ENCODE measurements around the gene UBTD1.

Gene UBTD1

DNA sequence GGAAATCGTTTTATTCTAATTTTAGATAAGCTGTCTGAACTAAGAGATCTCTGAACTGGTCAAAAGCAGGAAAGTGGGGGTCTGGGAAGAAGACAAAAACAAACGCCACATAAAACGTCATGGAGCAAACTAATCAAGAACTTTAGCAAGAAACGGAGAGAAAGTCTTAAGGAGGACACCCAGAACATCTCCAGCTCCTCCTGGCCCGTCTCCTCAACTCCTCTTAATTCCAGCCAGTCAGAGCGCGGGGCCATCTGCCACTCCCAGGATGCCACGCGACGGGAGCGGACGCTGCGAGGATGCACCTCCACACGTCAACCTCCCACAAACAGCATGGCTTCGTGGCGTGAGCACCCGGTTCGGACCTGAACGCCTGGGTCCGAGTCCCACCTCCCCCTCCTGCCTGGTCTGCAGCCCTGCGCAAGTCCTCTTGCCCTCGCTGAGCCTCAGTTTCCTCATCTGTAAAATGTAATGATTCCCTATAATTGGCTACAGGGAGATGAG lies 1.1 kb upstream of the UBTD1 start:
- Histone ChIP-seq H3K9me3 (ENCODE audit: insufficient read depth, low read depth, low read length) (no peaks in the 10 kb centered on the region), H3K79me2 (ENCODE audit: control insufficient read depth, insufficient read depth, low read length, poor library complexity) (peaks cover 17% of the 10 kb centered on the region), H3K23ac (ENCODE audit: low read length) (no peak overlapping the region), H3K27me3 (ENCODE audit: insufficient read depth, low read length) (peaks cover 6% of the 10 kb centered on the region), H3K4me3 (ENCODE audit: low read depth, low read length) (peak overlapping the region; percentile 99), H3K4me1 (ENCODE audit: control insufficient read depth in 1 of 2, insufficient read depth in 2 of 2, low read length in 2 of 2) (peaks cover 10 to 11% of the 10 kb centered on the region in 2 experiments), H2BK120ac (ENCODE audit: insufficient read depth, low read length, poor library complexity) (peak overlapping the region; percentile 78), H3K18ac (ENCODE audit: low read length) (peak overlapping the region; percentile 89), H3K27ac (ENCODE audit: low read depth, low read length) (peak overlapping the region; percentile 76), H3K4me2 (ENCODE audit: low read length) (peak overlapping the region; percentile 85), H2BK12ac (ENCODE audit: low read length) (peak overlapping the region; percentile 25), H3K4ac (ENCODE audit: low read depth, low read length) (peak overlapping the region; percentile 80), H2AFZ (ENCODE audit: insufficient read depth, low read length, poor library complexity) (peak overlapping the region; percentile 82), H3K36me3 (ENCODE audit: control insufficient read depth in 1 of 2, insufficient read depth in 2 of 2, low read length in 2 of 2) (peaks cover 2 to 8% of the 10 kb centered on the region in 2 experiments), H4K12ac (ENCODE audit: low read depth, low read length) (peak overlapping the region; percentile 86), H2AK5ac (ENCODE audit: low read length) (peak overlapping the region; percentile 78), H3K79me1 (ENCODE audit: low read length) (peaks cover 14% of the 10 kb centered on the region), H2BK5ac (ENCODE audit: low read depth, low read length, poor library complexity) (peak overlapping the region; percentile 55), H4K91ac (ENCODE audit: low read depth, low read length) (peak overlapping the region; percentile 93), H4K8ac (ENCODE audit: low read depth, low read length) (peak overlapping the region; percentile 92), H3K9ac (ENCODE audit: low read length) (peak overlapping the region; percentile 99), H3K14ac (ENCODE audit: low read length) (peak overlapping the region; percentile 97)
- peak; percentile 51 to 78 for DNase-seq
- WGBS (ENCODE audit: extremely low coverage, insufficient coverage, insufficient read length): no CpG with 5 or more reads among the region's 22 CpGs

DNA sequence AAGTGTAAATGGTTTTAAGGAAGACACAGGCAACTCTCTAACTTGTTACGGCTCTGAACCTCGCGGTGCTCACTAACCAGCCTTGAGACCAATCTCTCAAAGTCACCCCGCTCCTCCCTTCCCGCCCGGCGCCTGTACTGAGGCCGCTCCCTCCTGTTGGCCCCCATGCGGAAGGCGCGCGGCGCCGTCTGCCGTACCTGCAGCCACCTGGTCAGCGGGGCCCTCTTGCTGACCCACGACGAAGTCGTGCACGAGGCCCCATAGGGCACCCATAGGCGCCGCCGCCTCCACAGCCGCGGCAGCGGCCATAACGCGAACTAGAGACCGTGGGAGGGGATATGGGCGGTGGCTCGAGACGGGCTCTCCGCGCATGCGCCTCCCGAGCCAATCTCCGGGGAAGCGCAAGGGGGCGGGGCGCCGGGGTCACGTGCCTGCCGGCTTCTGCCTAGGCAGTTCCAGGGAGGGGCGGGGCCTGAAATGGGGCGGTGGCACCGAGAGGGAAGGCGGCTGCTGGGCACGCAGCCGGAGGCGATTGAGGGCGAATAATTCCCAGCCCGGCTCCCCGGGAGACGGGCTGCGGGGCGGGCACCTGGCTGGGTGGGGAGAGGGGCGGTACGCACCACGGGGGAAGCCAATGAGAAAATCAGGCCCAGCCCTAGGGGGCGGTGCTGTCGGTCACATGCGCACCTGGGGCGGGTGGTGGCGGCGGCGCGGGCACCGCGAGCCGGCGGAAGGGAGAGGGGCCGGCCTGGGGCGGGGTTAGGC lies 466 bp upstream of the UBTD1 start, which contains the start of gene MMS19:
Gene MMS19, minus strand, starts transcription at position 347 of the 765 bp plus-strand sequence. Its CDS starts 38 bp downstream, at position 309.
- Histone ChIP-seq H3K27ac (ENCODE audit: low read depth, low read length) (peak within 1 kb of the TSS; percentile 89), H3K79me2 (ENCODE audit: control insufficient read depth, insufficient read depth, low read length, poor library complexity) (peaks cover 17% of the 10 kb centered on the region), H3K4me1 (ENCODE audit: control insufficient read depth in 1 of 2, insufficient read depth in 2 of 2, low read length in 2 of 2) (peaks cover 10 to 11% of the 10 kb centered on the region in 2 experiments), H3K18ac (ENCODE audit: low read length) (peak within 1 kb of the TSS; percentile 95), H2BK5ac (ENCODE audit: low read depth, low read length, poor library complexity) (peak within 1 kb of the TSS; percentile 78), H3K9ac (ENCODE audit: low read length) (peak within 1 kb of the TSS; percentile 99), H2AK5ac (ENCODE audit: low read length) (peak within 1 kb of the TSS; percentile 78), H3K4me3 (ENCODE audit: low read depth, low read length) (peak within 1 kb of the TSS; percentile 99), H4K8ac (ENCODE audit: low read depth, low read length) (peak within 1 kb of the TSS; percentile 92), H3K23ac (ENCODE audit: low read length) (no peak within 1 kb of the TSS), H4K12ac (ENCODE audit: low read depth, low read length) (peak within 1 kb of the TSS; percentile 86), H2BK120ac (ENCODE audit: insufficient read depth, low read length, poor library complexity) (peak within 1 kb of the TSS; percentile 78), H3K14ac (ENCODE audit: low read length) (peak within 1 kb of the TSS; percentile 97), H2AFZ (ENCODE audit: insufficient read depth, low read length, poor library complexity) (peak within 1 kb of the TSS; percentile 93), H3K36me3 (ENCODE audit: control insufficient read depth in 1 of 2, insufficient read depth in 2 of 2, low read length in 2 of 2) (peaks cover under 1 to 3% of the 10 kb centered on the region in 2 experiments), H3K79me1 (ENCODE audit: low read length) (peaks cover 14% of the 10 kb centered on the region), H4K91ac (ENCODE audit: low read depth, low read length) (peak within 1 kb of the TSS; percentile 93), H3K4me2 (ENCODE audit: low read length) (peak within 1 kb of the TSS; percentile 87), H3K27me3 (ENCODE audit: insufficient read depth, low read length) (peaks cover 6% of the 10 kb centered on the region), H2BK12ac (ENCODE audit: low read length) (peak within 1 kb of the TSS; percentile 25), H3K9me3 (ENCODE audit: insufficient read depth, low read depth, low read length) (no peaks in the 10 kb centered on the region), H3K4ac (ENCODE audit: low read depth, low read length) (peak within 1 kb of the TSS; percentile 80)
- WGBS (ENCODE audit: extremely low coverage, insufficient coverage, insufficient read length): no CpG with 5 or more reads among the region's 73 CpGs
- DNase-seq: peak; percentile 99 to 100

DNA sequence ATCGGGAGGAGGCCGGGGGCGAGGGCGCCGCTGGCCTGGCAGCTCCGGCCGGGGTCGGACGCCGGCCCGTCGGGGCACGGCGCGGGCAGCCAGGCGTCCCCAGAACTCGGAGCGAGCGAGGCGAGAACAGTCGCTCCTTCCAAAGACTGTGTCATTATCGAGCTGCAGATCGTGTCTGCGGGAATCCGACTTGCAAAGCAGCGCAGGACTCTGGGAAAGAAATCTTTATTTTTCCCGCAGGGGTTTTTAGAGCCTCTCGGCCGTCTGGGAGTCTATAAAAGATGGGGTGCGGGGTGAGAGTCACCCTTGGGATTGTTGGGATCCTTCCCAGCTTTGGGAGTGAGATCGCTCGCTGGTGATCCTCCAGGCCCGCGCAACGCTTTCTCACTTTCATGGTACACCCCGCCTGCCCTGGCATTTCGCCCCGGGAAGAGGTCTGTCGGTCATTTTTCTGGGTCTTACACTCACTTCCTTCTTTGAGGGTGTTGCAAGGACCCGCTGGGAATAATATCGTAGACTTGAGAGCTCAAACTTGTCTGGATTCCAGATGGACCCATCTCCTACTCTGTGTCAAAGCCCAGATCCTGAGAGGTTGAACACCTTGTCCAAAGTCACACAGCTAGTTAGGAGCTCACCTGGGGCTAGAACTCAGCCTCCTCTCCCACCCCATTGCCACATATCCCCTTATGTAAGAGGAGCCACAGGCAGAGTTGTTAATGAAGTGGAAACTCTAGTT lies 1.0 kb downstream of the UBTD1 start:
- H3K9ac ChIP-seq (ENCODE audit: low read length): peak overlapping the region; percentile 70
- WGBS (ENCODE audit: extremely low coverage, insufficient coverage, insufficient read length): no CpG with 5 or more reads among the region's 41 CpGs
- H3K9me3 ChIP-seq (ENCODE audit: insufficient read depth, low read depth, low read length): peaks cover 2% of the 10 kb centered on the region
- H3K4me2 ChIP-seq (ENCODE audit: low read length): peak overlapping the region; percentile 87
- H2AFZ ChIP-seq (ENCODE audit: insufficient read depth, low read length, poor library complexity): peak overlapping the region; percentile 93
- no peak overlapping the region for H2BK5ac ChIP-seq (ENCODE audit: low read depth, low read length, poor library complexity)
- no peak overlapping the region for H3K27ac ChIP-seq (ENCODE audit: low read depth, low read length)
- H3K36me3 ChIP-seq (ENCODE audit: control insufficient read depth in 1 of 2, insufficient read depth in 2 of 2, low read length in 2 of 2): peaks cover 0 to 2% of the 10 kb centered on the region in 2 experiments
- no peak overlapping the region for H4K91ac ChIP-seq (ENCODE audit: low read depth, low read length)
- peak; percentile 20 to 49 for DNase-seq
- H3K4ac ChIP-seq (ENCODE audit: low read depth, low read length): no peak overlapping the region
- no peak overlapping the region for H2BK12ac ChIP-seq (ENCODE audit: low read length)
- peaks cover 6% of the 10 kb centered on the region for H3K27me3 ChIP-seq (ENCODE audit: insufficient read depth, low read length)
- H3K4me1 ChIP-seq (ENCODE audit: control insufficient read depth in 1 of 2, insufficient read depth in 2 of 2, low read length in 2 of 2): peaks cover 10 to 11% of the 10 kb centered on the region in 2 experiments
- peak overlapping the region; percentile 44 for H3K23ac ChIP-seq (ENCODE audit: low read length)
- H3K18ac ChIP-seq (ENCODE audit: low read length): peak overlapping the region; percentile 95
- peak overlapping the region; percentile 84 for H3K4me3 ChIP-seq (ENCODE audit: low read depth, low read length)
- peaks cover 14% of the 10 kb centered on the region for H3K79me2 ChIP-seq (ENCODE audit: control insufficient read depth, insufficient read depth, low read length, poor library complexity)
- H2BK120ac ChIP-seq (ENCODE audit: insufficient read depth, low read length, poor library complexity): peak overlapping the region; percentile 56
- H3K79me1 ChIP-seq (ENCODE audit: low read length): peaks cover 14% of the 10 kb centered on the region
- no peak overlapping the region for H2AK5ac ChIP-seq (ENCODE audit: low read length)
- H4K8ac ChIP-seq (ENCODE audit: low read depth, low read length): peak overlapping the region; percentile 25
- no peak overlapping the region for H4K12ac ChIP-seq (ENCODE audit: low read depth, low read length)
- H3K14ac ChIP-seq (ENCODE audit: low read length): peak overlapping the region; percentile 73

DNA sequence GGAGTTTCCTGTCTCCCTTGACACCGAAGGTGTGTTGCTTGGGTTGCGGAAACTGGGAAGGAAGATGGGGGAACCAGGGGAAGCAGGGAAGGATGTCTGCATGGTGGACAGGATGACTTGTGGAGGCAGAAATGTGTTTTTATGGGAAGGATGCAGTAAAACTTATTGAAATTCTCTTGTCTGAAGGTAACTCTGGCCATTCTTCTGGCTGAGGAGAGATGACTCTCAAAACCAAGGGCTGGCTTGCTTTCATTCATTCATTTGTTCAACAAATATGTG lies 1.5 kb downstream of the UBTD1 start:
- Histone ChIP-seq H4K8ac (ENCODE audit: low read depth, low read length) (no peak overlapping the region), H3K27ac (ENCODE audit: low read depth, low read length) (no peak overlapping the region), H3K18ac (ENCODE audit: low read length) (no peak overlapping the region), H3K4me2 (ENCODE audit: low read length) (peak overlapping the region; percentile 87), H2AFZ (ENCODE audit: insufficient read depth, low read length, poor library complexity) (no peak overlapping the region), H3K79me1 (ENCODE audit: low read length) (peaks cover 14% of the 10 kb centered on the region), H3K4ac (ENCODE audit: low read depth, low read length) (no peak overlapping the region), H3K9me3 (ENCODE audit: insufficient read depth, low read depth, low read length) (peaks cover 2% of the 10 kb centered on the region), H3K36me3 (ENCODE audit: control insufficient read depth in 1 of 2, insufficient read depth in 2 of 2, low read length in 2 of 2) (peaks cover 0 to 2% of the 10 kb centered on the region in 2 experiments), H3K23ac (ENCODE audit: low read length) (peak overlapping the region; percentile 44), H3K4me3 (ENCODE audit: low read depth, low read length) (peak overlapping the region; percentile 7), H3K4me1 (ENCODE audit: control insufficient read depth in 1 of 2, insufficient read depth in 2 of 2, low read length in 2 of 2) (peaks cover 5 to 6% of the 10 kb centered on the region in 2 experiments), H4K91ac (ENCODE audit: low read depth, low read length) (no peak overlapping the region), H4K12ac (ENCODE audit: low read depth, low read length) (no peak overlapping the region), H2BK120ac (ENCODE audit: insufficient read depth, low read length, poor library complexity) (no peak overlapping the region), H3K27me3 (ENCODE audit: insufficient read depth, low read length) (peaks cover 6% of the 10 kb centered on the region), H2BK5ac (ENCODE audit: low read depth, low read length, poor library complexity) (no peak overlapping the region), H3K14ac (ENCODE audit: low read length) (no peak overlapping the region), H2BK12ac (ENCODE audit: low read length) (no peak overlapping the region), H3K79me2 (ENCODE audit: control insufficient read depth, insufficient read depth, low read length, poor library complexity) (peaks cover 14% of the 10 kb centered on the region), H2AK5ac (ENCODE audit: low read length) (no peak overlapping the region), H3K9ac (ENCODE audit: low read length) (no peak overlapping the region)
- WGBS (ENCODE audit: extremely low coverage, insufficient coverage, insufficient read length): no CpG with 5 or more reads among the region's 2 CpGs
- DNase-seq: no peak
